Activated naive CD4-positive, alpha-beta T cell treated with anti-CD3 and anti-CD28 coated beads, Interleukin-2, amount 10 ng/mL, durations not matched to agents 7 days and 5 days (primary cell): ENCODE data around the gene ANTXR2.
"Not testable (repeated sequence)": the region's sequence is repeated elsewhere in the genome, so short reads cannot be mapped to it uniquely, and the experiment has no call there.

Experiments
- CTCF ChIA-PET: fragments of 350-600 bp; sonication (Branson Sonifier 250); formaldehyde crosslinking; loops from one replicate; lab custom pipeline; 2021; ENCODE audit warnings: antibody characterized with exemption; lab: Charles Lee
- DNase-seq: peaks from one replicate; pipeline ENCODE4 v3.0.0-alpha.2; 2020
- H3K27ac Mint-ChIP-seq: one replicate; pipeline ENCODE4 v1.8.0; 2021; ENCODE audit warnings: mild to moderate bottlenecking, moderate library complexity, mixed read lengths
- H3K27me3 Mint-ChIP-seq: one replicate; pipeline ENCODE4 v1.8.0; 2021; ENCODE audit warnings: mild to moderate bottlenecking, mixed read lengths
- H3K36me3 Mint-ChIP-seq: one replicate; pipeline ENCODE4 v1.8.0; 2021; ENCODE audit warnings: mixed read lengths
- H3K4me1 Mint-ChIP-seq: one replicate; pipeline ENCODE4 v1.8.0; 2021; ENCODE audit warnings: mixed read lengths
- H3K4me3 Mint-ChIP-seq: one replicate; pipeline ENCODE4 v1.8.0; 2021; ENCODE audit warnings: mild to moderate bottlenecking, moderate library complexity, mixed read lengths
- H3K9me3 Mint-ChIP-seq: one replicate; pipeline ENCODE4 v1.8.0; 2021; ENCODE audit warnings: mixed read lengths

Gene ANTXR2

GRCh38 chr4:79998201-79998600 lies 74.8 kb downstream of the ANTXR2 start:
- Mint-ChIP-seq H3K4me3 (no peak overlapping the region), H3K36me3 (peaks cover 45% of the 10 kb centered on the region), H3K27me3 (no peaks in the 10 kb centered on the region), H3K9me3 (peaks cover 4% of the 10 kb centered on the region), H3K27ac (no peak overlapping the region), H3K4me1 (peaks cover 13% of the 10 kb centered on the region)
- CTCF ChIA-PET: no interaction called here
- DNase-seq: no peak

- Mint-ChIP-seq H3K4me1 (peaks cover 13% of the 10 kb centered on the region), H3K36me3 (peaks cover 42% of the 10 kb centered on the region), H3K27ac (no peak overlapping the region), H3K4me3 (no peak overlapping the region), H3K27me3 (no peaks in the 10 kb centered on the region), H3K9me3 (peaks cover 4% of the 10 kb centered on the region)
- no peak for DNase-seq
- CTCF ChIA-PET: interaction anchor here (0.6 kb wide), 1 partner anchor 107 kb away, joined by 4 read pairs; no protein-coding TSS in a partner anchor
Observed at GRCh38 chr4:79996851-79997250, 76.2 kb downstream of the ANTXR2 start.

GRCh38 chr4:79993476-79993875 lies 79.6 kb downstream of the ANTXR2 start:
- no peaks in the 10 kb centered on the region for H3K27me3 Mint-ChIP-seq
- H3K9me3 Mint-ChIP-seq: peaks cover 11% of the 10 kb centered on the region
- CTCF ChIA-PET: no interaction called here
- no peak overlapping the region for H3K4me3 Mint-ChIP-seq
- H3K36me3 Mint-ChIP-seq: peaks cover 43% of the 10 kb centered on the region
- H3K4me1 Mint-ChIP-seq: peaks cover 20% of the 10 kb centered on the region
- H3K27ac Mint-ChIP-seq: no peak overlapping the region
- DNase-seq: no peak

DNA sequence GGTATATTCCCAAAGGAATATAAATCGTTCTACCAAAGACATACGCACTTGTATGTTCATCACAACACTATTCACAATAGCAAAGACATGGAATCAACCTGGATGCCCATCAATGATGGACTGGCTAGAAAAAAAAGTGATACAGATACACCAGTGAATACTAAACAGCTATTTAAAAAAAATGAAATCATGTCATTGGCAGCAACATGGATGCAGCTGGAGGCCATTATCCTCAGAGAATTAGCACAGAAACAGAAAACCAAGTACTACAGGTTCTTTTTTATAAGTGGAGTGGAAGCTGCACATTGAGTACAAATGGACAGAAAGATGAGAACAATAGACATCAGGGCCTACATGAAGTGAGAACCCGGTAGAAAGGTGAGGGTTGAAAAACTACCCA lies 81.4 kb downstream of the ANTXR2 start:
- DNase-seq: no peak
- Mint-ChIP-seq H3K36me3 (peaks cover 41% of the 10 kb centered on the region), H3K27me3 (no peaks in the 10 kb centered on the region), H3K4me3 (no peak overlapping the region), H3K9me3 (peaks cover 17% of the 10 kb centered on the region), H3K27ac (no peak overlapping the region), H3K4me1 (peaks cover 10% of the 10 kb centered on the region)
- CTCF ChIA-PET: no interaction called here

- peaks cover 40% of the 10 kb centered on the region for H3K36me3 Mint-ChIP-seq
- CTCF ChIA-PET, H3K27me3 Mint-ChIP-seq, H3K27ac Mint-ChIP-seq, H3K4me3 Mint-ChIP-seq, DNase-seq, H3K4me1 Mint-ChIP-seq: not testable (repeated sequence)
- H3K9me3 Mint-ChIP-seq: peaks cover 19% of the 10 kb centered on the region
Observed at GRCh38 chr4:79991100-79991499, 81.9 kb downstream of the ANTXR2 start.

DNA sequence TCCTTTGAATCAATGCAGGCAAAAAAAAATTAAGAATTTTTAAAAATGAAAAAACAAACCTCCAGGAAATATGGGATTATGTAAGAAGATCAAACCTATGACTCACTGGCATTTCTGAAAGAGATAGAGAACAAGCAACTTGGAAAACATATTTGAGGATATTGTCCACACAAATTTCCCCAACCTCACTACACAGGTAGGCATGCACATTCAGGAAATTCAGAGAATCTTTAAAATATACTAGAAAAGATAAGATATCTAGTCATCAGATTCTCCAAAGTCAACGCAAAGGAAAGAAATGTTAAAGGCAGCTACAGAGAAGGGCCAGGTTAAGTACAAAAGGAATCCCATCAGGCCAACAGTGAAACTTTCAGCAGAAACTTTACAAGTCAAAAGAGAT lies 85.6 kb downstream of the ANTXR2 start:
- H3K27me3 Mint-ChIP-seq: no peaks in the 10 kb centered on the region
- H3K4me1 Mint-ChIP-seq: peaks cover 10% of the 10 kb centered on the region
- no peak for DNase-seq
- H3K9me3 Mint-ChIP-seq: peaks cover 20% of the 10 kb centered on the region
- H3K36me3 Mint-ChIP-seq: peaks cover 29% of the 10 kb centered on the region
- CTCF ChIA-PET: no interaction called here
- H3K4me3 Mint-ChIP-seq: no peak overlapping the region
- no peak overlapping the region for H3K27ac Mint-ChIP-seq

- Mint-ChIP-seq H3K4me1 (peaks cover 2% of the 10 kb centered on the region), H3K27me3 (no peaks in the 10 kb centered on the region), H3K9me3 (peaks cover 11% of the 10 kb centered on the region), H3K36me3 (peaks cover 32% of the 10 kb centered on the region), H3K4me3 (no peak overlapping the region), H3K27ac (no peak overlapping the region)
- CTCF ChIA-PET: no interaction called here
- DNase-seq: no peak
Observed at GRCh38 chr4:79983431-79983830, 89.6 kb downstream of the ANTXR2 start.

DNA sequence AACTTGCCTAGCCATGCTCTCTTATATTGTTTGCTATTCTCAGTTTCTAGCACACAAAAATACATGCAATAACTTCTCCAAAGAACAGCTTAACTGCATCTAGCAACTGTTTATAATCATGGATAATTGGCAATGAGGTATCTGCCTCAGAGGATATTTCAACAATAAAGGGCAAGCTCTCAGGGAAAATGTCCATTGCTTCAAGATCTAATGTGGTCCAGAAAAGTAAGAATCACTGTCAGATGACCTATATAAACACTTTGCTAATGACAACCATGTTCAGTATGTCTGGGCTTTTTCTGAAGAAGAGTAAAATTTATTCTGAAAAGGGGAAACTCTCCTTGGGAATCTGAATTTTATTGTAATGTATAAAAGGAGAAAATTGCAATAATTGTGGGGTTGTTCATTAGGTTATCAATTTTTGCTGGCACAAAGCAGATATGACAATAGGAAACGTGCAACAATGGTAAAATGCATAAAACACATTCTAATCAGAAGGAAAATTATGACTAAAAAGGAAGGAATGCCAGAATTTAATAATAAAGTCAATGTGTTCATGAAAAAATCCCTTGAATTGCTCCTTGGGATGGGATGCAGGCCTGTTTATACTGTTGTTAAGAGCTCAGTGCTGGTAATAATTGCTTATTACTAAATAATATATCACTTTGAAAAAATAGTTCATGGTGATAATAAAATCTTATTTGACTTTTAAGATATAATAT lies 90.3 kb downstream of the ANTXR2 start:
- Mint-ChIP-seq H3K9me3 (peaks cover 9% of the 10 kb centered on the region), H3K4me1 (no peaks in the 10 kb centered on the region), H3K4me3 (no peak overlapping the region), H3K36me3 (peaks cover 37% of the 10 kb centered on the region), H3K27ac (no peak overlapping the region), H3K27me3 (no peaks in the 10 kb centered on the region)
- CTCF ChIA-PET: no interaction called here
- no peak for DNase-seq

DNA sequence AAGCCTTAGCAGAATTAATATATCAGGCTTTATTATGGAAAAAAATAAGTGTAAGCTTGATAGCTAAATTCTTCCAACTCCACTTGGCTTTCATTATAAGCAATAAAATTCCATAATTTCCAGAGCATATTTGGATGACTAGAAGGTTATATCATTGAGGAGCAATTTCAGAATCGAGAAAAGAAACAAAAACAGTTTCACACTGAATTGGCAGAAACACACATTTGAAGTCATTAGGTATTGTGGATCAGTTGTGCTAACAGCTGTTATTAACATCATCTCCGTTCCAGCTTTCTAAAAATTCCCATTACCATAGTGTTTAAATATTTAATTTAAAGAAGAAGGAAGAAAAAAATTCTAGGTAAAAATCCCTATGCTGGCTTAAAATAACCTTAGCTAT lies 92.6 kb downstream of the ANTXR2 start:
- peaks cover 51% of the 10 kb centered on the region for H3K36me3 Mint-ChIP-seq
- H3K9me3 Mint-ChIP-seq: peaks cover 3% of the 10 kb centered on the region
- CTCF ChIA-PET: no interaction called here
- no peaks in the 10 kb centered on the region for H3K27me3 Mint-ChIP-seq
- DNase-seq: no peak
- no peaks in the 10 kb centered on the region for H3K4me1 Mint-ChIP-seq
- H3K27ac Mint-ChIP-seq: no peak overlapping the region
- no peak overlapping the region for H3K4me3 Mint-ChIP-seq

GRCh38 chr4:79979785-79980437 lies 93.1 kb downstream of the ANTXR2 start:
- Mint-ChIP-seq H3K27me3 (no peaks in the 10 kb centered on the region), H3K4me1 (no peaks in the 10 kb centered on the region), H3K9me3 (no peaks in the 10 kb centered on the region), H3K27ac (no peak overlapping the region), H3K4me3 (no peak overlapping the region), H3K36me3 (peaks cover 51% of the 10 kb centered on the region)
- CTCF ChIA-PET: no interaction called here
- no peak for DNase-seq

DNA sequence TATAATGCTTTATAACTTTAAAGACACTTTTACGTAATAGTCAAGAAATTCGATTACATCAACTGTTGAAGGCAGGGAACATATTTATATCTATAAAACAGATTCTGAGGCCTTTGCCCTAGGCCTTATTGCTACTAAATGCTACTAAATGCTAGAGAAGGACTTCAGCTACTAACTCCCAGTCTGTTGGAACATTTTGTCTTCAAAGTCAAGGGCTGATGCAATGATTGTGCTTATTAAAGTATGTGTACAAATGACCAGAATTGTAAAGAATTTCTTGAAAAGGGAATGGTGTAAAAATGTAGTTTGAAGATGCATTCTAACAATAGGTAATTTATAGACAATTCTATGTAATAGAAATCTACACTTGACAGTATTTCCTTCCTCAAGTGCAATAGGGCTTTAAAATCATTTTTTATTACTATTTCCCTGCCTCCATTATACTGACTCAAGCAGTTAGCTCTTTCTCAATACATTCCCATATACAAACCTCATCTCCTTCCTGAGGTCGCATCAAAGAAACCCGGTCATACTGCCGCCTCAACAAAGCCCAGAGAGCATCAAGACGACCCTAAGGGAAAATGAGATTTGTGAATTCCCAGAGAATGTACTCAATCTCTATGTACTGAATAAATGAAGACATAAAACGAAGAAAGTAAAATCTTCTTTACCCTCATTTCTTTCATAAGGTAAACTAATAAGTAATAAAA lies 95.7 kb downstream of the ANTXR2 start:
- CTCF ChIA-PET: no interaction called here
- Mint-ChIP-seq H3K27ac (no peak overlapping the region), H3K27me3 (no peaks in the 10 kb centered on the region), H3K4me3 (no peak overlapping the region), H3K36me3 (peaks cover 60% of the 10 kb centered on the region), H3K4me1 (no peaks in the 10 kb centered on the region), H3K9me3 (no peaks in the 10 kb centered on the region)
- DNase-seq: no peak

DNA sequence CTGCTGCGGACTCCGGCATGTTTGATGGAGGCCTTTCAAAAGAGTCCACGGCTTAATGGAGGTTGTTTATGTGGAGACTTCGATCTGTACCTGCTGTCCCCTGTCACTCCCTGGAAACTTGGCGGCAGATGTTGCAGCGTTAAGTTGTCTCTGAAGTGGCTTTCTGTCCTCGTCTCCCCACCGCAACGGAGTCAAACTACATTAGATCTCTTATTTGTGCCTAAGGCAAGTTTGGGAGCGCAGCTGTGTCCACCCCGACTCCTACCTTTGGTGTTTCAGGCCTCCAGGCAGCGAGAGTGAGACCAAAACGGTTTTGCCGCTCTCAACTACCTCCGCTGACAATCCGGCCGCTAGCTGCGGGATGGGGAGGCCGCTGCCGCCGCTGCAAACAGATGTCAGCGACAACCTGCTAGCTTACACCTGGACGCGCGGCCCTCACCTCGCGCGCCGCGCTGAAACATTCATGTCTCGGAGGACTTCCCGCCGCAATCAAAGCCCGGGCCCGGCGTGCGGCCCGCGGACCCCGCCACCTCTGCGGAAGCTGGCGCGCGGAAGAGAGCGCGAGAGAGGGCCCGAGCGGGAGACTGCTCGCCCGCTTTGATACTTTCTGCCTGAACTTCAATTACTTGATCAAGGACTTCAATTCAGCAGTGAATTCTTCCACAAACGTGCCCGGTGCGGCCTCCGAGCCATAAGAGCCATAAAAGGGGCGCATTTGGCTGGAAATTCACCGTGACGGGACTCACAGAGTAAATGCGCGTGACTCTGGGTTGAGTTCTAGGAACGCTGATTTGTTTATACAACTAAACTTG lies 108.4 kb downstream of the ANTXR2 start:
- peaks cover 22% of the 10 kb centered on the region for H3K36me3 Mint-ChIP-seq
- no peak overlapping the region for H3K27ac Mint-ChIP-seq
- H3K27me3 Mint-ChIP-seq: no peaks in the 10 kb centered on the region
- DNase-seq: no peak
- no peak overlapping the region for H3K4me3 Mint-ChIP-seq
- CTCF ChIA-PET: no interaction called here
- no peaks in the 10 kb centered on the region for H3K4me1 Mint-ChIP-seq
- no peaks in the 10 kb centered on the region for H3K9me3 Mint-ChIP-seq

DNA sequence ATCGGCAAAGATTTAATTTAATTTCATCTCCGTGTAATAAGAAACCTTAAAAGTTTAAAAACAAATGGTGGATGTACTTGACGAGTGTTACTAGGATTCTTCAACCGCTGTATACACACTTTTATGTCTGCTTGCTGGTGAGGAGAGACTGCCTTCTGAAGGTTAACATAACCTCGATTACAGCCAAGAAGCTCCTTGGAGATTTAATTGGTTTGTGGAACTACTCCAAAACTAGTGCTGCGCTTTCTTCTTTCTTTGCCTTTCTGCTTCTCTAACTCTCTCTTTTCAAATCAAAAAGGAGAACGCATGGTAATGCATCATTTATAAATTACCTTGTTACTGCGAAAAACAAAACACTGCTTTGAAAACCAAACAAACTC lies 109.0 kb downstream of the ANTXR2 start:
- no peaks in the 10 kb centered on the region for H3K9me3 Mint-ChIP-seq
- no peak overlapping the region for H3K4me3 Mint-ChIP-seq
- DNase-seq: no peak
- H3K36me3 Mint-ChIP-seq: peaks cover 22% of the 10 kb centered on the region
- CTCF ChIA-PET: interaction anchor here (0.6 kb wide), 1 partner anchor 88 kb away, joined by 3 read pairs; no protein-coding TSS in a partner anchor
- no peak overlapping the region for H3K27ac Mint-ChIP-seq
- no peaks in the 10 kb centered on the region for H3K27me3 Mint-ChIP-seq
- no peaks in the 10 kb centered on the region for H3K4me1 Mint-ChIP-seq

DNA sequence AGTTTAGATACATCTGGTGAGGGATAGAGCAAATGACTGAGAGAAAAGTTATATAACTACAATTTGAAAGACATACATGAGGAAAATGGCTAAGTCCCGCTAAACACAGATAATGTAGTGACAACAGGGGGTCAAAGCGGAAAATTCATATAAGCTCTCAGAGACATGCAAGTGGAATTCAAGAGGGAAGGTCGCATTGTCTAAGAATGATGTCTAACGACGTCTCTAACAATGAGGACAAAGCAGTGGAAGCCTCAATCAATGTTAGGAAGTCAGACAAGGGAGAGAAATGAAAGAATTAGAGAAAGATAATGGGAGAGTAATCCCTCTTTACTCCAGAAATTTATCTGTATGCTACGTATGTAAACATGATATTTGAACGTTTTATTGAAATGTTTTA lies 113.4 kb downstream of the ANTXR2 start:
- H3K4me1 Mint-ChIP-seq: no peaks in the 10 kb centered on the region
- H3K27me3 Mint-ChIP-seq: no peaks in the 10 kb centered on the region
- no peaks in the 10 kb centered on the region for H3K9me3 Mint-ChIP-seq
- no peak overlapping the region for H3K27ac Mint-ChIP-seq
- no peak overlapping the region for H3K4me3 Mint-ChIP-seq
- DNase-seq: no peak
- CTCF ChIA-PET: no interaction called here
- H3K36me3 Mint-ChIP-seq: peaks cover 11% of the 10 kb centered on the region
